ENCODE measurements around the gene COL5A1. TPM values are rescaled to one million over a fixed set of nuclear protein-coding genes. Genes with fewer than 3 reads are reported as not detected.

Gene COL5A1
- total RNA-seq, 6 experiments from 2014 or later, result 196 to 308 (median 225) TPM

- DNase-seq, result no peak
- peaks cover 68% of the 10 kb centered on the region for H3K4me1 Mint-ChIP-seq (ENCODE audit: low read depth)
- H3K36me3 Mint-ChIP-seq (ENCODE audit: low read depth), result no peaks in the 10 kb centered on the region
- H3K9me3 Mint-ChIP-seq, result no peaks in the 10 kb centered on the region; the same call in 1 of the 2 replicates
- no peak overlapping the region for H3K27ac Mint-ChIP-seq
- H3K4me3 Mint-ChIP-seq, result no peak overlapping the region
- no peaks in the 10 kb centered on the region; the same call in none of the 2 replicates for H3K27me3 Mint-ChIP-seq (ENCODE audit: insufficient read depth)
- no peak for TF ChIP-seq CTCF (IDR thresholded peaks at IDR 0.05)
Measured at GRCh38 chr9:134621558-134622110, 20.0 kb upstream of the COL5A1 start.

- no peak overlapping the region for H3K4me3 Mint-ChIP-seq
- TF ChIP-seq CTCF (IDR thresholded peaks at IDR 0.05), result no peak
- no peak for DNase-seq
- H3K27ac Mint-ChIP-seq, result no peak overlapping the region
- H3K36me3 Mint-ChIP-seq (ENCODE audit: low read depth), result 0 out of 2 replicates have a peak, but pooled peaks cover 7% of the 10 kb centered on the region
- H3K27me3 Mint-ChIP-seq (ENCODE audit: insufficient read depth), result no peaks in the 10 kb centered on the region; the same call in none of the 2 replicates
- H3K4me1 Mint-ChIP-seq (ENCODE audit: low read depth), result peaks cover 74% of the 10 kb centered on the region
- peaks cover 4% of the 10 kb centered on the region for H3K9me3 Mint-ChIP-seq
Measured at GRCh38 chr9:134622896-134623257, 18.7 kb upstream of the COL5A1 start.

DNA sequence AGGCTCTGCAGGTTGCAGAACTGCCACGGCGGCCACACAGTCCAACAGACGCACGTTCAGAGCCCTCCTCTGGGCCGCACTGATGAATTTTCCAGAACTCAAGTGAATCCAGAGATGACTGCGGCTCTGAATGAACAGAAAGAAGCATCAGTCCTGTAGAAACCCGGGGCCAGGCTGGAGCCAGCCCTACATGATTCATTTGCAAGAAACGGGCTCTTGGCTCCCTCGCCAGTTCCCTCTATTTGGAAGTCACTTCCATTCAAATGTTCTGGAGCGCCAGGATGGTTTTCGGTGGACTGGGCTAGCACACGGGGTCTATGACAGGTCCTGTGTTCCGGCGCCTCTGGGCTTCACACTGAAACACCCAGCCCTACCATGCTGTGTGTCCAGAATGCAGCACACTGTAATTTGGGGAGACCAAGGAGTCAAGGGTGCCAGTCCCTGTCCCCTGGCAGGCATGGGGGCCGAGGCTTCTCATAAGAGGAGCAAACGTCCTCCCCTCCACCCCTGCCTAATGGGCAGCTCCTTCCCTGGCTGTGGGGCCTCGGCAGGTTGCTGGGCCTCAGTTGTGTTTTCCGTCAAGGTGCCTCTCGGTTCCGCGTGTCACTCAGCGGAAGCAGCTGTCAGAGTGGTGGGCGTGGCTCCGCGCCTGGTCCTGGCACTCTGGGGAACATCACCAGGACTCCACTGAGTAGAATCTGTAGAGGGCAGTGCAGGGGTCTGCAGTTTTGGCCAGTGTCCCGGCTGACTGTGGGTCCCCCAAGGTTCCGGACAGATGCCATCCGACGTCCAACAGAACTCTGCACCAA lies 18.1 kb upstream of the COL5A1 start:
- 0 out of 2 replicates have a peak, but pooled peaks cover 7% of the 10 kb centered on the region for H3K36me3 Mint-ChIP-seq (ENCODE audit: low read depth)
- DNase-seq, result no peak
- no peak overlapping the region for H3K27ac Mint-ChIP-seq
- H3K27me3 Mint-ChIP-seq (ENCODE audit: insufficient read depth), result no peaks in the 10 kb centered on the region; the same call in none of the 2 replicates
- H3K9me3 Mint-ChIP-seq, result peaks cover 6% of the 10 kb centered on the region
- peaks cover 69% of the 10 kb centered on the region for H3K4me1 Mint-ChIP-seq (ENCODE audit: low read depth)
- no peak for TF ChIP-seq CTCF (IDR thresholded peaks at IDR 0.05)
- H3K4me3 Mint-ChIP-seq, result no peak overlapping the region

DNA sequence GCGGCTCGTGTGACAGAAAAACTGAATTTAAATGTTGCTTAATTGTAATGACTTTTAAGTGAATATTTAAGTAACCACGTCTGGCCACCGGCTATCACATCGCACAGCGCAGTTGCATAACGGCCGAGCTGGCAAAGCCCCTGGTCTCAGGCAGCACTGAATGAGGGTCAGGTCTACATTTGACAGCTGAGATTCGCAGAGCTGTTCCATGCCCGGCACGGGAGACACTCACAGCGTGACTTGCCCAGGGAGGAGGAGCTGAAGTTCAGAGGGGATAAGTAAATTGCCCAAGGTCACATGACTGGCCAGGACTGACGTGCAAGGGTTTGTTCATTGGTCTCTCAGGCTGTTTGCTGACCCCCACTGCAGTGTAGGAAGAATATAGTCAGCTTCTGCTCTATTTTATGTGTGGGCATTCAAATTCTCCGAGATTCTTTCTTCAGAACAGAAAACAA lies 17.4 kb upstream of the COL5A1 start:
- Mint-ChIP-seq H3K9me3 (peaks cover 8% of the 10 kb centered on the region), H3K27me3 (ENCODE audit: insufficient read depth) (no peaks in the 10 kb centered on the region; the same call in none of the 2 replicates), H3K4me1 (ENCODE audit: low read depth) (peaks cover 74% of the 10 kb centered on the region), H3K4me3 (peak overlapping the region; percentile 80), H3K27ac (peak overlapping the region; percentile 95), H3K36me3 (ENCODE audit: low read depth) (0 out of 2 replicates have a peak, but pooled peaks cover 7% of the 10 kb centered on the region)
- no peak for DNase-seq
- TF ChIP-seq CTCF (IDR thresholded peaks at IDR 0.05), result no peak

- peaks cover 8% of the 10 kb centered on the region for H3K9me3 Mint-ChIP-seq
- no peak for TF ChIP-seq CTCF (IDR thresholded peaks at IDR 0.05)
- peaks cover 74% of the 10 kb centered on the region for H3K4me1 Mint-ChIP-seq (ENCODE audit: low read depth)
- DNase-seq, result peak; percentile 92
- no peaks in the 10 kb centered on the region; the same call in none of the 2 replicates for H3K27me3 Mint-ChIP-seq (ENCODE audit: insufficient read depth)
- peak overlapping the region; percentile 80 for H3K4me3 Mint-ChIP-seq
- 0 out of 2 replicates have a peak, but pooled peaks cover 7% of the 10 kb centered on the region for H3K36me3 Mint-ChIP-seq (ENCODE audit: low read depth)
- peak overlapping the region; percentile 95 for H3K27ac Mint-ChIP-seq
Measured at GRCh38 chr9:134624621-134625181, 16.9 kb upstream of the COL5A1 start.
